K562 (cell line): Measurements from ENCODE around the gene MSTO1. TPM values are rescaled to one million over a fixed set of nuclear protein-coding genes. Genes with fewer than 3 reads are reported as not detected.

Experiments used
- CBX5 ChIP-seq: IDR thresholded peaks from 2 replicates; pipeline ENCODE4 v1.6.1; 2014; ENCODE audit warnings: low read depth, borderline replicate concordance
- ELF2 ChIP-seq: fragments of 250-450 bp; sonication (Bioruptor Pico); IDR thresholded peaks from 2 replicates; pipeline ENCODE4 v1.5.0; 2021; ENCODE audit warnings: mild to moderate bottlenecking
- FOXP1 ChIP-seq: sonication (generic); formaldehyde crosslinking; IDR thresholded peaks from 2 replicates; pipeline ENCODE4 v1.8.0; 2022; ENCODE audit warnings: mild to moderate bottlenecking, missing genetic modification reagents
- HLTF ChIP-seq: fragments of 450-650 bp; IDR thresholded peaks from 2 replicates; pipeline ENCODE4 v1.6.1; 2016
- ID3 ChIP-seq, 2 experiments: fragments of 250-450 bp in 1 of 2; fragments of 450-650 bp in 1 of 2; sonication (Bioruptor Pico) in 1 of 2; IDR thresholded peaks; 2 replicates each; pipeline versions ENCODE4 v1.6.1 to v1.8.0; 2016 to 2021; ENCODE audit warnings: mild to moderate bottlenecking in 2 of 2, moderate library complexity in 2 of 2, missing compliant biosample characterization in 1 of 2, missing genetic modification characterization in 1 of 2
- KDM1A ChIP-seq, 2 experiments: fragments of 450-650 bp; IDR thresholded peaks; 2 replicates each; pipeline ENCODE4 v1.6.1; 2016; ENCODE audit warnings: mild to moderate bottlenecking in 2 of 2
- NFIC ChIP-seq: fragments of 450-650 bp; IDR thresholded peaks from 2 replicates; pipeline ENCODE4 v1.6.1; 2017; ENCODE audit warnings: mild to moderate bottlenecking, inconsistent platforms
- NR1H2 ChIP-seq: sonication (generic); formaldehyde crosslinking; IDR thresholded peaks from 2 replicates; pipeline ENCODE4 v1.4.0; 2020; ENCODE audit warnings: mild to moderate bottlenecking, missing genetic modification reagents
- NR3C1 ChIP-seq: sonication (generic); formaldehyde crosslinking; IDR thresholded peaks from 2 replicates; pipeline ENCODE4 v1.8.1; 2022; ENCODE audit warnings: missing genetic modification reagents
- PYGO2 ChIP-seq: fragments of 450-650 bp; IDR thresholded peaks from 2 replicates; pipeline ENCODE4 v1.6.1; 2016; ENCODE audit warnings: mild to moderate bottlenecking, missing genetic modification characterization, moderate library complexity, missing compliant biosample characterization
- RBM17 ChIP-seq: fragments of 200-400 bp; formaldehyde crosslinking; IDR thresholded peaks from 2 replicates; pipeline ENCODE4 v1.6.1; 2017; ENCODE audit warnings: low read depth, mild to moderate bottlenecking, low read length, borderline replicate concordance
- SOX6 ChIP-seq: fragments of 450-650 bp; IDR thresholded peaks from 2 replicates; pipeline ENCODE4 v1.6.1; 2014; ENCODE audit warnings: mild to moderate bottlenecking
- UBTF ChIP-seq, 2 experiments: IDR thresholded peaks; 2 replicates each; pipeline ENCODE4 v1.6.1; 2012; ENCODE audit warnings: improper control_type of control experiment in 2 of 2, low read depth in 2 of 2, low read length in 2 of 2, borderline replicate concordance in 1 of 2
- ZBED1 ChIP-seq: IDR thresholded peaks from 2 replicates; pipeline ENCODE4 v1.6.1; 2014
- ZBTB34 ChIP-seq: fragments of 250-450 bp; sonication (Bioruptor Pico); IDR thresholded peaks from 2 replicates; pipeline ENCODE4 v1.8.0; 2021; ENCODE audit warnings: mild to moderate bottlenecking, moderate library complexity
- ZBTB7A ChIP-seq: IDR thresholded peaks from 2 replicates; pipeline ENCODE4 v1.6.1; 2011; ENCODE audit warnings: low read depth, mild to moderate bottlenecking, low read length, moderate library complexity, borderline replicate concordance; ENCODE audit not compliant: control insufficient read depth
- ZKSCAN1 ChIP-seq: fragments of 150-350 bp; IDR thresholded peaks from 2 replicates; pipeline ENCODE4 v1.6.1; 2016; ENCODE audit warnings: low read depth, low read length
- ZNF12 ChIP-seq: sonication (generic); formaldehyde crosslinking; IDR thresholded peaks from 2 replicates; pipeline ENCODE4 v1.4.0; 2020; ENCODE audit warnings: mild to moderate bottlenecking, missing genetic modification reagents
- ZNF197 ChIP-seq: fragments of 200-800 bp; sonication (Bioruptor generic); IDR thresholded peaks from 2 replicates; pipeline ENCODE4 v1.6.1; 2016; ENCODE audit warnings: low read depth, missing genetic modification characterization, missing compliant biosample characterization
- ZNF324 ChIP-seq: fragments of 250-450 bp; sonication (Bioruptor Pico); IDR thresholded peaks from 2 replicates; pipeline ENCODE4 v1.4.0; 2020; ENCODE audit warnings: mild to moderate bottlenecking
- polyA plus RNA-seq, 8 experiments: library from polyadenylated mRNA; depleted of rRNA in 4 of 8; stranded (reverse) in 5 of 8; unstranded in 3 of 8; fragments of >200 nt; fragmentation: Nextera tagmentation in 2 of 8; fragmentation: Illumina TruSeq in 1 of 8; extraction: Ambion mirVana in 2 of 8; extraction: Trizol in 1 of 8; gene quantifications; 2 replicates each; pipeline versions ENCODE4 v1.2.1 to v1.2.3, GENCODE V29; 2011 to 2014; ENCODE audit warnings: inconsistent platforms in 1 of 8, missing spikeins in 1 of 8
- total RNA-seq, 7 experiments: library from RNA; depleted of rRNA in 6 of 7; stranded (reverse); fragments of >200 nt in 6 of 7; fragmentation: Illumina TruSeq in 2 of 7; extraction: Trizol in 2 of 7; gene quantifications; 2 replicates each; pipeline versions ENCODE4 v1.2.1 to v1.2.3, GENCODE V29; 2011 to 2021; ENCODE audit warnings: low replicate concordance in 1 of 7
- TF ChIP-seq, protein P1 (sequence below), 2 experiments: IDR thresholded peaks in 1 of 2; conservative IDR thresholded peaks in 1 of 2; 2 replicates each; pipeline ENCODE4 v1.6.1; 2016; ENCODE audit warnings: low read depth in 2 of 2, mild to moderate bottlenecking in 1 of 2, missing compliant biosample characterization in 1 of 2, missing genetic modification characterization in 1 of 2, moderate library complexity in 1 of 2
- TF ChIP-seq, protein P2 (sequence below): fragments of 450-650 bp; IDR thresholded peaks from 2 replicates; pipeline ENCODE4 v1.6.1; 2018; ENCODE audit warnings: mild to moderate bottlenecking, low read depth; ENCODE audit not compliant: partially characterized antibody

The MSTO1 gene
- total and polyA plus RNA-seq, 9 of the 15 experiments (the other 6 are each of a cell fraction or from before 2014, with no cell fraction given): 18.8 to 71.1 (median 47.3) TPM

DNA sequence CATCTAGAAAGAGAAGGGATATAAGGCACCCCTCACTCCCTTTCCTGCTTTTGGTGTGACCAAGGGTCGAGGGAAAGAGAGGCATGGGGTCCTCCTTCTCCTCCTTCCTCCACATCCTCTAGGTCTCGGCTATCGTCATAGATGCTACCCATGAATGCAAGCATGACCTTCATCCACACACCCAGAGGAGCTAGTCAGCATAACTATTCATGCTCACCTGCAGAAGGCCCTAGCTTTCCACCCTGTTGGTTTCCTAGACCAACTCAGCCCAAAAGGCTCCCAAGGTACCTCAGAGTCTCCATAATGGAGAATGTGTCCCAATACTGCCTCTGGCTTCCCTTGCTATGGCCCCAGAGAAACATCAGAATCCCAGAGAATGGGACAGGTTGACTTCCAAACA is 33.2 kb downstream of the MSTO1 start (continued):
- TF ChIP-seq, protein P1, sequence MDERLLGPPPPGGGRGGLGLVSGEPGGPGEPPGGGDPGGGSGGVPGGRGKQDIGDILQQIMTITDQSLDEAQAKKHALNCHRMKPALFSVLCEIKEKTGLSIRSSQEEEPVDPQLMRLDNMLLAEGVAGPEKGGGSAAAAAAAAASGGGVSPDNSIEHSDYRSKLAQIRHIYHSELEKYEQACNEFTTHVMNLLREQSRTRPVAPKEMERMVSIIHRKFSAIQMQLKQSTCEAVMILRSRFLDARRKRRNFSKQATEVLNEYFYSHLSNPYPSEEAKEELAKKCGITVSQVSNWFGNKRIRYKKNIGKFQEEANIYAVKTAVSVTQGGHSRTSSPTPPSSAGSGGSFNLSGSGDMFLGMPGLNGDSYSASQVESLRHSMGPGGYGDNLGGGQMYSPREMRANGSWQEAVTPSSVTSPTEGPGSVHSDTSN (CRISPR knock-in tag; IDR thresholded peaks at IDR 0.05; ENCODE audit: low read depth): no peak
- TF ChIP-seq, protein P1 (tag; conservative IDR thresholded peaks at IDR 0.05; ENCODE audit: low read depth): no peak
- TF ChIP-seq ELF2 (CRISPR knock-in tag) (no peak), ZNF12 (CRISPR knock-in tag) (no peak), ZNF197 (CRISPR knock-in tag) (no peak), KDM1A (IDR thresholded peaks at IDR 0.05) (no peak), NR3C1 (CRISPR knock-in tag) (no peak), FOXP1 (no peak), HLTF (peak; percentile 89), ID3 (CRISPR knock-in tag; IDR thresholded peaks at IDR 0.05) (no peak), ID3 (tag; IDR thresholded peaks at IDR 0.05) (no peak), ZKSCAN1 (no peak), PYGO2 (tag) (no peak), NFIC (no peak), ZBED1 (no peak), RBM17 (no peak), ZBTB34 (CRISPR knock-in tag) (no peak), CBX5 (peak; percentile 98), ZBTB7A (no peak), UBTF (IDR thresholded peaks at IDR 0.05; ENCODE audit: borderline replicate concordance in 1 of 2, low read depth in 2 of 2, low read length in 2 of 2) (no peak), NR1H2 (CRISPR knock-in tag) (no peak), ZNF324 (CRISPR knock-in tag) (no peak), SOX6 (no peak)
- TF ChIP-seq, protein P2, sequence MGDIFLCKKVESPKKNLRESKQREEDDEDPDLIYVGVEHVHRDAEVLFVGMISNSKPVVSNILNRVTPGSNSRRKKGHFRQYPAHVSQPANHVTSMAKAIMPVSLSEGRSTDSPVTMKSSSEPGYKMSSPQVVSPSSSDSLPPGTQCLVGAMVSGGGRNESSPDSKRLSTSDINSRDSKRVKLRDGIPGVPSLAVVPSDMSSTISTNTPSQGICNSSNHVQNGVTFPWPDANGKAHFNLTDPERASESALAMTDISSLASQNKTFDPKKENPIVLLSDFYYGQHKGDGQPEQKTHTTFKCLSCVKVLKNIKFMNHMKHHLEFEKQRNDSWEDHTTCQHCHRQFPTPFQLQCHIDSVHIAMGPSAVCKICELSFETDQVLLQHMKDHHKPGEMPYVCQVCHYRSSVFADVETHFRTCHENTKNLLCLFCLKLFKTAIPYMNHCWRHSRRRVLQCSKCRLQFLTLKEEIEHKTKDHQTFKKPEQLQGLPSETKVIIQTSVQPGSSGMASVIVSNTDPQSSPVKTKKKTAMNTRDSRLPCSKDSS: peak; percentile 62
